Fibroblast of peridontal ligament (primary cell): ENCODE results near the gene GRPEL2.
"Not testable (repeated sequence)": the region's sequence is repeated elsewhere in the genome, so short reads cannot be mapped to it uniquely, and the experiment has no call there.

Source experiments
- DNase-seq: peaks from one replicate; pipeline ENCODE4 v3.0.0-alpha.2; 2010; ENCODE audit errors: extremely low read depth

Gene GRPEL2

DNA sequence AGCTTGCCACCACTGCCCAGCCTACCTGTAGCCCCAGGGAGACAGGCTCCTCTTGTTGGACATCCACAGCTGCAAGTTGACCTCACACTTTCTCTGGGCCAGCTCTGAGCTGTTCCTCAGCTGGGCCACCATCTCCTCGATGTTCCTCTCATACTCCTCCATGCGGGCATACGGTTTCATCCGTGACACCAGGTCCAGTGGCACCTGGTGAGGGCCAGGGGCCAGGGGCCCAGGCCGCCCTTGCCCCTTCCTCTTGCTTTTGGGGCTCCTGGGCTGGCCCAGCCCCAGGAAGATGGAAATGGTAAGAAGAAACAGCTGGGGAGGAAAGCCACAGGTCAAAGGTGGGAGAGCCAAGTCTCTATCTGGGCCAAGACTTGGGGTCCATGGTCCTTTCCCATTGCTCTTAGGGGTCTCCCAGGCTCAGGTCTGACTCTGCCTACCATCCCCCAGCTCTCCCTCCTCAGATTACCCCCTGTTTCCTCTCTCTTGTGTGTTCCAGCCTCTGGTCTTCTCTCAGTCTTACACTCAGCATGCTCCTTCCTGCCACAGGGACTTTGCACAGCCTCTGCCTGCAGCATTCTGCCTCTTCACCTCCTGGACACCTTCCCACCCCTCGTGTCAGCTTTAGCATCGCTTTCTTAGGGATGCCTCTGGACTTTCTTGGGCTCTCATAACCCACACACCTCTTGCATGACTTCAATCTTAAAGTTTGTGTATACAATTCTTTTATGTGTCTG lies 31.6 kb downstream of the GRPEL2 start:
- no peak for DNase-seq

DNA sequence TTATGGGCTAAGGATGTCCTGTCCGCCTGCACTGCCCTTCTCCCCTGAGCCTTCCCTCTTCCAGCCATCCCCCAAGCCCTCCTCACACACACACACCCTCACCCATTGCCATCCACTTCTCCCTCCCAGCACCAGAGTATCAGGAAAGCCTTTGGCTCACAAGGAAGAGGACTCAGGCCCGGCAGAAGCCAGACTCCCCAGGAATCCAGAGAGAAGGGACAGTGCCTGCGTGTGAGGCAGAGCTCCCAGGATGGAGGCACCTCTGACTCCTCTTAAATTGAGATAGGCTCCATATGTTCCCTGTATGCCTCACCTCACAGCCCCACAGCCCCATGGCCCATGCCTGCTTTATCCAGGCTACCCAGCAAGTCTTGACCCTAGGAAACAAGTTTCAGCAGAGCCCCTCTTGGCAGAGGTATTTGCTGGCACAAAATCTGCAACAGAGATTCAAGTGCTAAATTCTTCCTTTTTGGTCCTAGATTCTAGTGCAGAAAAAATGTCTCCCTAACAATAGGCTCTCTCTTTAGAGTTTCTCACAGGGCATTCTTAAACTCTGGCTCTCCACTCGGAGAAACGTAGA lies 33.0 kb downstream of the GRPEL2 start:
- no peak for DNase-seq

- no peak for DNase-seq
Measured at GRCh38 chr5:149379177-149379761, 34.0 kb downstream of the GRPEL2 start, which contains the start of gene IL17B. Gene IL17B (minus strand): TSS chr5:149379292. CDS start chr5:149379225, 67 bp downstream.

GRCh38 chr5:149379818-149380374 lies 34.6 kb downstream of the GRPEL2 start:
- no peak for DNase-seq

GRCh38 chr5:149380466-149381121 lies 35.3 kb downstream of the GRPEL2 start:
- DNase-seq: no peak

DNA sequence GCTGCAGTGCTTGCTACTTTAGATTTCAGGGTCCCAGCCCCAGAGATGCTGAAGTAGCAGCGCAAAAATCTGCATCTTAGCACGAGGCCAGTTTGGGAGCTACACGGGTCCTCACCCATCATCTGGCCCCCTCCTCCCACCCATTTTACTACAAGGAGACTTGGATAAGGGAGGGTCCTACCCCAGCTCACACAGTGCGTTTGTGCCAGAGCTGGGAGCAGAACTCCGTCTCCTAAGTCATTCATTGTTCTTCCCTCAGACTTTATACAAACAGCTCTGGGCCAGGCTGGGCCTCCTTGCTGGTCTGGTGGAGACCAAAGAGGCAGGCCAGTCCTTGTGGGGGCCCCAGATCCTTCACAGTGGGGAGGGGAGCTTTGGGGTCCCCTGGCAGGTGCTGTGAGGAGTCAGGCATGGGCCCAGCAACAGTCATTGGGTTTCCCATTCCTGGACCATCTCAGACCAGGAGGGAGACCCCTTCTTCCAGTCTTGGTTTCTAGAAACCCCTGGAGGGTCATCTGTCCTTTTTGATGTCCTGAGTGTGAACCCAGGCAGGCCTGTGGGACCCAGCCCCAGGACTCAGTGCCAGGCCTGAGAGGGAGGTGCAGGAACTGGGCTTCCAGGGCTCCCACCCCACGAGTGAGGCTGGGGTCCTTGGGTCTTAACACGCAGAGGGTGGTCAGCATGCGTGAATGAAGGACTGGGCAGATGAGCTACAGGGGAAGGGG lies 36.1 kb downstream of the GRPEL2 start:
- no peak for DNase-seq

- DNase-seq: peak; percentile 74
Measured at GRCh38 chr5:149381986-149382338, 36.7 kb downstream of the GRPEL2 start.

- no peak for DNase-seq
Measured at GRCh38 chr5:149382517-149383220, 37.4 kb downstream of the GRPEL2 start.

DNA sequence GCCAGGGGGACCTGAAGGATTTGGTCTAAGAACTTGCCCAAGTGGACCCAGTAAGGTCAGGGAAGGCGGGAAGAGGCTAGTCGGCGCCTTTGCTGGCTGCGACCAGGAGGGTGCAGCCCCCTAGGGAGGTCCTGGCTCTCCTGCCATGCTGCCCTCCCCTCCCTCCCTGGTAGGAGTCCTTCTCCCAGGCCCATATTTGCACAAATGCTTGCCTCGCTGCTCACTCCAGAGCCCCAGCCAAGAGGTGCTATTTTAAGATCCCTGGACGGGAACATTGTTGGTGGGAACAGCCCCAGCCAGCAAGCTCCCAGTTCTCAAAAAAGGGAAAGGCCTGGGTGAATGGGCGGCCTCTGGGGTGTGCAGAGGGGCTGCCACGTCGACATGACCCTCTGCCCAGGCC lies 38.1 kb downstream of the GRPEL2 start:
- DNase-seq: peak; percentile 18

DNA sequence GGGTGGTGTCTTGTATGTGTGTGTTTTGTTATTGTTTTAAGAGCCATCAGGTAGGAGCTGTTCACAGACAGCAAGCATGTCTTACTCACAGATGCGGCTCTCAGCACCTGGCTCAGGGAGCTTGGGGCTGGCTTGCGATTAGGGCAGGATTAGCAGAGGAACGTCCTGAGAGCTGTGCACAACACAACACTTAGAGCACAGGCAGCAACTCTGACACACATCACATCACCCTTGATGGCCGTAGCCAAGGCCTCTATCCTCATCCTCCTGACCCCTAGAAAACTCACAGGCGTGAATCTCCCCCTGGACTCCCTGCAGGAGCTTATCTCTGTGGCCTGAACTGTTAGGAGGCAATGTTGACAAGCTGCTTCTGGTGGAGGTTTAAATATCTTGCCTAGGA lies 40.9 kb downstream of the GRPEL2 start:
- no peak for DNase-seq

GRCh38 chr5:149387081-149387631 lies 41.9 kb downstream of the GRPEL2 start:
- DNase-seq: peak; percentile 89

DNA sequence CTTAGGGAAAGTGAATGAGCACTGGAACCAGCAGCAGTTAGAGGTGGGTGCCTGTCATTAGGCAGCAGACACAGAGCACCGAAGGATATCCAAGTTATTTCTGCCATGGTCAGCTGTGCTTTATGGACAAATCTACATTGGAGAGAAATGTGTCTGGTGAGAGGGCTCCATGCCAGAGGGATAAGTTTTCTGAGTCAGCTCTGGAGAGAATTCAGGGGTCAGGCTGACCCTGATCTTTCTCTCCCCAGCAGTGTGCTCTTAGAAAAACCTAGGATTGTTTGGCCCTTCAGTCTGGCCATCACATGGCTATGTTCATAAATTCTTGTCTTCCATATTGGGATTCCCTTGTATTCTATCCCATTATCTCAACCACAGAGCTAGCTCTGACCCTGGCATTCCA lies 42.7 kb downstream of the GRPEL2 start:
- peak; percentile 80 for DNase-seq

GRCh38 chr5:149388498-149389190 lies 43.3 kb downstream of the GRPEL2 start:
- no peak for DNase-seq

DNA sequence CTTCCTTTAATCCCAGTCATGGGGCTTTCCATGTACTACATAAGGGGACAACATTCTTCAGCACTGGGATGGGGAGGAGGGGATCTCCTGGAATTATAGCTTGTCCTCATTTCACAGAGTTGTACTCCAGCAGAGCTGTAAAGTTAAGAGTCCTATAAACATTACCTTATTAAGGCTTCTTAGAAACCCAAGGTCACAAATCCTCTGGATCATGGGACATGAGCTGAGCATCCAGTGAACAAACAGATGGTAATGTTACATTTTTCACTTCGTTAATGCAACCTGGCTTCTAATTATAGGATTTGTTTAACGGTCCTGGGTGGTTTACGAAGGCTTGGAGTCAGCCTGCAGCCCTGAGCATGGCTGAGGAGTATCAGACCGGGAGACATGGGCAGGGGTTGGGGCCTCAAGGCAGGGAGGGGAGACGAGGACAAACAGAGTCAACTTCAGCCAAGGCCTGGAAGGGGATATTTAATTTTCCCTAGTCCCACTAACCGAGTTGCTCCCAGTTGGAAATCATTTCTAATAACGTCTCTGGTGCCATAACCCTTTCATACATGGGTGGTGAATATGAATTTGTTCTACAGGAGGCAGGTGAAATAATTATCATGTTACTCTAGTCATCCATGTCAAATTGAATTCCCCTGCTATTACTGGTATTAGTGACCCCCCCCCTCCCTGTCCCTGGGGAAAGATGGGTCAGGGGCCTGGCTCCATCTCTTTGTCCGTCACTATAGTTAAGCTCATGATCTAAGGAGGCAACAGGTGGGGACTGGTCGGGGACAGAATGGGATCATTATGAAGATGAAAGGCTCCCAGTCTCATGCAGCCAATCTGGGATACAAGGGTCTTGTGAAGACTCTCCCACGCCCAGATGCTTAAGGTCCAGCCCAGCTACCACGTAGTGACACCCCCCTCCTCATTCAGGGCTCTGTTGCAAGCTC lies 44.5 kb downstream of the GRPEL2 start:
- DNase-seq: no peak

GRCh38 chr5:149391076-149391475 lies 45.8 kb downstream of the GRPEL2 start:
- not testable (repeated sequence) for DNase-seq

DNA sequence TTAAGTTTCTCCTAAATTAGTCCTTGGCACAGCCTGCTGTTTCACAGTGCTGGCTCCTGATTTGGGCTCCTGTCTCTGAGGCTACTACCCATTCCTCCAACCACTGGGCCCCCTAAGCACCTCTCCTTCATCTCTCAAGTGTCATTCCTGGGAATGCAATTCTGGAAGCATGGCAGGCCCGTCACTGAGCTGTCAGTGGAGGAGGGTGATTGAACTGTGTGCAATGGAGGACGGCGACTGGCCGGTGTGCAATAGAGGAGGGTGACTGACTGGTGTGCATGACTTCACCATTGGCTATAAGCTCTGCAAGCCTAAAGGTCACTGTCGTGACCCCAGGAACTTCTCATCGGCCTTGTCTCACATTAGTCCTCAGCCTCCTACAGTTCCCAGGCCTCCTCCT lies 46.2 kb downstream of the GRPEL2 start:
- no peak for DNase-seq

DNA sequence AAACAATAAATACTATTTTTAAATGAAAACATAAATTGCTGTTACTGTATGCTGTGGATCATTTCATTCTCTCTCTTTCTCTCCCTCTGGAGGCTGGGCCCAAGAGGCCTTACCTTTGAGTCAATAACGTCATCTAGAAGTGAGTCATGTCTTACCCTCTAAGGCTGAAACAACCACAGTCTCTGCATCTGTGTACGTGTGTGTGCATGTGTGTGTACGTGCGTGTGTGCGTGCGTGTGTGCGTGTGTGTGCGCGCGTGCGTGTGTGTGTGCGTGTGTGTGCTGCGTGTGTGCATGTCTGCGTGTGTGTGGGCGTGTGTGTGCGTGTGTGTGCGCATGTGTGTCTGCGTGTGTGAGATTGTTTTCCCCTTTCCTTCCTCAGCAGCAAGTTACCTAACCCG lies 47.4 kb downstream of the GRPEL2 start:
- DNase-seq: peak; percentile 55

DNA sequence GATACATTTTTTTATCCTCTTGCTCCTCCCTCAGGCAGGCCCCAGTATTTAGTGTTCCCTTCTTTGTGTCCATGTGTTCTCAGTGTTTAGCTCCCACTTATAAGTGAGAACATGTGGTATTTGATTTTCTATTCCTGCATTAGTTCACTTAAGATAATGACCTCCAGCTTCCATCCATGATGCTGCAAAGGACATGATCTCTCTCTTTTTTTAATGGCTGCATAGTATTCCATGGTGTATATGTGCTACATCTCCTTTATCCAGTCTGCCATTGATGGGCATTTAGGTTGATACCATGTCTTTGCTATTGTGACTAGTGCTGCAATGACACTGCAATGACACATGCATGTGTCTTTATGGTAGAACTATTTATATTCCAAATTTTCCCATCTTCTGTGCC lies 49.7 kb downstream of the GRPEL2 start:
- DNase-seq: not testable (repeated sequence)

DNA sequence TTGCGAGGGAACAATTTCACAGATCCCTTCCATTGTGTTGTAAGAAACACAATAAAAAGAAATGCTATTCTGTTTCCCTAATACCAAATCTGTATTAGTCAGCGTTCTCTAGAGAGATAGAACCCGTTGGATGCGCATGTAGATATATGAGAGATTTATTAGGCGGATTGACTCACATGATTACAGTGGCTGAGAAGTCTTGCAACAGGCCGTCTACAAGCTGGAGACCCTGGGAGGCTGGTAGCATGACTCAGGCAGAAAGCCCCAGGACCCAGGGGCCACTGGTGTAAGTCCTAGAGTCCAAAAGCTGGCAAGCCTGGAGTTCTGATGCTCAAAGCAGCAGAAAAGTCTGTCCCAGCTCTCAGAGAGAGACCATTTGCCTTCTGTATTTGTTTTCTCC lies 52.2 kb downstream of the GRPEL2 start:
- peak; percentile 95 for DNase-seq
